AG10803 (cell line): ENCODE data around the gene ZNF8.

Experiments
- DNase-seq: peaks from one replicate; pipeline ENCODE4 v3.0.0; 2010; ENCODE audit warnings: low read depth
- H3K4me3 ChIP-seq: 2 replicates; pipeline ENCODE4 v1.5.1; 2011; ENCODE audit warnings: mild to moderate bottlenecking, low read length, control low read depth
- CTCF ChIP-seq: conservative IDR thresholded peaks from 2 replicates; pipeline ENCODE4 v1.5.1; 2011; ENCODE audit warnings: mild to moderate bottlenecking, low read length, control low read depth, inconsistent platforms

Gene ZNF8

DNA sequence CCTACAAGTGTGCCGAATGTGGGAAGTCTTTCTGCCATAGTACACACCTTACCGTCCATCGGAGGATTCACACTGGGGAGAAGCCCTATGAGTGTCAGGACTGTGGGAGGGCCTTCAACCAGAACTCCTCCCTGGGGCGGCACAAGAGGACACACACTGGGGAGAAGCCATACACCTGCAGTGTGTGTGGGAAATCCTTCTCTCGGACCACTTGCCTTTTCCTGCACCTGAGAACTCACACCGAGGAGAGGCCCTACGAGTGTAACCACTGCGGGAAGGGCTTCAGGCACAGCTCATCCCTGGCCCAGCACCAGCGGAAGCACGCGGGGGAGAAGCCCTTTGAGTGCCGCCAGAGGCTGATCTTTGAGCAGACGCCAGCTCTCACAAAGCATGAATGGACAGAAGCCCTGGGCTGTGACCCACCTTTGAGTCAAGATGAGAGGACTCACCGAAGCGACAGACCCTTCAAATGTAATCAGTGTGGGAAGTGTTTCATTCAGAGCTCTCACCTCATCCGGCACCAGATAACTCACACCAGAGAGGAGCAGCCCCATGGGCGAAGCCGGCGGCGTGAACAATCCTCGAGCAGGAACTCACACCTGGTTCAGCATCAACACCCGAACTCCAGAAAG, 16.1 kb downstream of the ZNF8 start:
- TF ChIP-seq CTCF, result no peak
- no peak for DNase-seq
- no peak overlapping the region for H3K4me3 ChIP-seq

DNA sequence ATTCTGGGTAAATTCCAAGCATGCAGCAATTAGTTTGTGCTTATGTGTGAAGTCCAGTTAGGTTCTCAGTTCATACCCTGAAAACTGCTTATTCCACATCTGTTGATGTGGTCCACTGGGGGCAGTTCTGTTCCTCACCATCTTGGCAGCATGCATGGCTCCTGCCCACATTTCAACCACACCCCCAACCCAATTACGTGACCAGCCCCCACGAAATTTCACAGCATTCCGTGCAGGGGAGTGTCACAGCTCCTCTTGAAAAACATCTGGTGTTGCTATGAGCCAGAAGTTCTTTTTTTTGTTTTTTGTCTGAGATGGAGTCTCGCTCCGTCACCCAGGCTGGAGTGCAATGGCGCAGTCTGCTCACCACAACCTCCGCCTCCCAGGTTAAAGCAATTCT, 17.3 kb downstream of the ZNF8 start:
- peak; percentile 70 for DNase-seq
- no peak for TF ChIP-seq CTCF
- H3K4me3 ChIP-seq, result no peak overlapping the region

DNA sequence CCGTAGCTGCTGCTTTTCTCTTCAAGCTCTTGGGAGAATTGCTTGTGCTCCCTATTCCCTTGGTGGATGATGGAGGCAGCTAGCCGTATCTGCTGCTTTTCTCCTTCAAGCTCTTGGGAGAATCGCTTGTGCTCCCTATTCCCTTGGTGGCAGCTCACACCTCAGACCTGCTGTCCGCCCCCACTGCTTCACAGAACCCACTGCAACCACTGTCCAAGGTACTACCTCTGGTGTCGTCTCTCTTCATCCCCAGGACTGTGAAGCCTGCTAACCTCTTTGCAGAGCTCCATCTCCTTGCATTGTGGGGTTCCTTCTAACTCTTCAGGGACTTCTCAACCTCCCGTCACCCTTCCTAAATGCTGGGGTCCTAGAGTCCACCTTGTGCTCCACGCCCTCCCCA, 21.9 kb downstream of the ZNF8 start:
- TF ChIP-seq CTCF, result no peak
- no peak for DNase-seq
- H3K4me3 ChIP-seq, result no peak overlapping the region

GRCh38 chr19:58304255-58304654, 25.5 kb downstream of the ZNF8 start:
- DNase-seq, result no peak
- TF ChIP-seq CTCF, result no peak
- H3K4me3 ChIP-seq, result no peak overlapping the region

- no peak for DNase-seq
- TF ChIP-seq CTCF, result no peak
- H3K4me3 ChIP-seq, result peak overlapping the region; percentile 91
Measured at GRCh38 chr19:58304748-58305064, 26.0 kb downstream of the ZNF8 start.

DNA sequence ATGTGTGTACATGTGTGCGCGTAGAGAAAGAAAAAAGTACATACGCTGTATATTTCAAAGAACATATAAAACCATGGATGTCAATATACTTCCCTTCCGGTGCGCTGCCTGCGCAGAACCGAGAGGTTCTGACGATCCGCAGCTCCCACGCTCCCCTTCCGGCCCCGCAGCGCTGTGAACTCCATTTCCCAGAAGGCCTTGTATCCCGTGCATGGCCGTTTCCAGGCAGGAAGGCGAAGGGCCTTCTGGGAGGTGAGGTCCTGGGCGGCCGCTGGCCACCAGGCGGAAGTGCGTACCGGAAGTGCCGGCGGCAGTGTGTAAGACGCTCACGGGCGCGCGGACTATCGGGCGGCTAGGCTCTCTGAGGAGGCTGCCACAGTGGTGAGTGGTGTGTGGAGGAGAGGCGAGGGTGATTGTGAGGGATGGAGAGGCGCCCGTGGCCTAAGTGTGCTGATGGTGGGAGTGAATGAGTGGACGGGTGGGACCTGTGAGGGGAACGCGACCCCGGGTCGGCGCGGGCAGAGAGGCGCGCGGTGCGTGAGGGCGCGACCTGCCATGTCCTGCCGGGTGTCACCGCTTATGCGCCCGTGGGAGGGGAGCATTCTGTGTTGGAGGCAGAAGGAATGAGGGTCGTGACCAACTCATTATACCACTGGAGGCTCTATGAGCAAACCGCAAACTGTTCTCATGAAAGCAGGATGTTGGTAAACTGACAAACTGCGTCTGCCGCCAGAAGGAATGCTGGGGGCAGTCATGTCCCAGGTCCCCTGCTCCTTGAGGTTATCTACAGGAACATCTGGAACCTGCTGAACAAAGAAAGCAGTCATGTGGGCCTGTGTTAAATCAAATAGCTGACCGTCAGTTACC, 26.5 kb downstream of the ZNF8 start, which contains the start of gene ERVK3-1:
Gene ERVK3-1, plus strand, starts transcription at position 313 of the 867 bp plus-strand sequence. CDS start 6,792 bp downstream, outside the sequence.
- H3K4me3 ChIP-seq, result peak within 1 kb of the TSS; percentile 91
- peak; percentile 97 for DNase-seq
- TF ChIP-seq CTCF, result no peak; the same call in 1 of the 2 replicates

DNA sequence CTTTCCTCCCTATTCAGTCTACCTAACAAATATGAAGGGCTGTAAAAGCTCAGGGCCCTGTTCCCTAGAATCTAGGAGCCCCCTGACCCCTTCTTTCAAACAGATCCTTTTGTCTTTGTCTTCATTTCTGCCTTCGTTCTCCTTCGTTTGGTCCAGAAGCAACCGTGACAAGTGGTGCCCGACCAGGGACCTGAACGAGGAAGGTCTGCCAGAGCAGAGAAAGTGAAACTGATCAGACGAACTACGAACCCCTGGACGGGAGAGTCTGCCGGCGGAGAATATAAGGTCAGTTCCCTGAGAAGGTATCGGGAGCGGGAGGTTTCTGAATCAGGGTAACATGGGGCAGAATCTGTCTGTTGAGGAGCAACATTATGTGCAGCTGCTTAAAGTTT, 27.2 kb downstream of the ZNF8 start:
- DNase-seq, result no peak
- H3K4me3 ChIP-seq, result peak overlapping the region; percentile 91
- no peak for TF ChIP-seq CTCF
